Endodermal cell (in vitro differentiated cells): ENCODE data around the gene GPR161. TPM values are rescaled to one million over a fixed set of nuclear protein-coding genes. Genes with fewer than 3 reads are reported as not detected.

Experiments
- DNase-seq: peaks from one replicate; pipeline ENCODE4 v3.0.0-alpha.2; 2017
- H3K27ac ChIP-seq: 2 replicates; pipeline ENCODE4 v1.5.1; 2013; ENCODE audit warnings: mild to moderate bottlenecking, low read depth, low read length, moderate library complexity
- H3K27me3 ChIP-seq: 2 replicates; pipeline ENCODE4 v1.6.1; 2013; ENCODE audit warnings: mild to moderate bottlenecking, low read length, moderate library complexity; ENCODE audit not compliant: insufficient read depth, control insufficient read depth, poor library complexity, severe bottlenecking
- H3K36me3 ChIP-seq: 2 replicates; pipeline ENCODE4 v1.7.0; 2013; ENCODE audit warnings: mild to moderate bottlenecking, low read length, moderate library complexity; ENCODE audit not compliant: control insufficient read depth, insufficient read depth
- H3K4me1 ChIP-seq: one replicate; pipeline ENCODE4 v1.7.0; 2013; ENCODE audit warnings: low read length; ENCODE audit not compliant: control insufficient read depth, insufficient read depth
- H3K4me3 ChIP-seq: 2 replicates; pipeline ENCODE4 v1.5.1; 2013; ENCODE audit warnings: mild to moderate bottlenecking, low read length, moderate library complexity
- H3K9ac ChIP-seq: 2 replicates; pipeline ENCODE4 v1.6.1; 2013; ENCODE audit warnings: mild to moderate bottlenecking, low read length, moderate library complexity; ENCODE audit not compliant: poor library complexity, severe bottlenecking; ENCODE audit errors: extremely low read depth
- H3K9me3 ChIP-seq: 2 replicates; pipeline ENCODE4 v1.6.1; 2013; ENCODE audit warnings: mild to moderate bottlenecking, low read length, moderate library complexity; ENCODE audit not compliant: control insufficient read depth
- H3K27ac Mint-ChIP-seq: 2 replicates; pipeline ENCODE4 v1.8.0; 2020; ENCODE audit warnings: mixed read lengths
- H3K27me3 Mint-ChIP-seq: 2 replicates; pipeline ENCODE4 v1.8.0; 2021; ENCODE audit warnings: mild to moderate bottlenecking, mixed read lengths; ENCODE audit not compliant: insufficient read depth
- H3K36me3 Mint-ChIP-seq: 2 replicates; pipeline ENCODE4 v1.8.0; 2020; ENCODE audit warnings: low read depth, mixed read lengths
- H3K4me1 Mint-ChIP-seq: 2 replicates; pipeline ENCODE4 v1.8.0; 2020; ENCODE audit warnings: mixed read lengths
- H3K4me3 Mint-ChIP-seq: 2 replicates; pipeline ENCODE4 v1.8.0; 2020; ENCODE audit warnings: mild to moderate bottlenecking, moderate library complexity, mixed read lengths
- H3K9me3 Mint-ChIP-seq: 2 replicates; pipeline ENCODE4 v1.8.0; 2020; ENCODE audit warnings: mild to moderate bottlenecking, mixed read lengths
- WGBS, 2 experiments: methylation state at CpG; one replicate each; pipeline versions ENCODE4 v1.1.5 to v1.1.7; 2013; ENCODE audit warnings: missing lambda C conversion rate in 2 of 2, mixed read lengths in 1 of 2; ENCODE audit not compliant: insufficient coverage in 1 of 2, insufficient read length in 1 of 2; 5-methylcytosine and 5-hydroxymethylcytosine counted together
- total RNA-seq, 2 donors: library from RNA; stranded (reverse); fragmentation: NEBNext Ultra II Directional in 1 of 2; extraction: Animal tissue kit (Norgen Biotek cat#: 25700) in 1 of 2; gene quantifications; 2 replicates in 1 of 2; 3 replicates in 1 of 2; pipeline ENCODE4 v1.2.1, GENCODE V29; 2021
- TF ChIP-seq, protein P1 (sequence below): fragments of 200-600 bp; sonication (generic); conservative IDR thresholded peaks from 2 replicates; pipeline ENCODE4 v1.5.0; 2021; ENCODE audit warnings: antibody characterized with exemption, mild to moderate bottlenecking

GPR161 gene
- total RNA-seq, 2 donors from 2014 or later: 24.0 to 26.6 TPM

DNA sequence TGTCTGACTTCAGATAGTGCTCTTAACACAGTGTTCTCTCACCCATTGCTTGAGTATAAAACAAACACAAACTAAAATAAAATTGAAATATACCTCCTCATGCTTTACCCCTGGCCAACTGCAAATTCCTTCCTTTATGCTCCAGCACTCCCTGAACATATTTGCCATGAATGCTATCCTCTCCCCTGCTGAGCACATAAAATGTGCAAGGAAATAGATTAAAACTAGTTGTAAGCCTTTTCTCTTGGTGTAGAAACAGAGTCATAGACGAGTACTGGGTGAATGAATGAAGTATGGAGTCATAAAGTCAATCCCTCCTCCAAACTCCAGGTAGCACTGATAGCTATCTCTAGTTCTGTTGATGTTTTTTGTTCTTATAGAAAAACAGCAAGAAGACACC is 2.6 kb downstream of the GPR161 start:
- peaks cover 30% of the 10 kb centered on the region for H3K4me1 Mint-ChIP-seq
- no peak overlapping the region for H3K9ac ChIP-seq
- H3K4me3 ChIP-seq: peak overlapping the region; percentile 86
- H3K36me3 Mint-ChIP-seq: peaks cover 22% of the 10 kb centered on the region
- peaks cover 20% of the 10 kb centered on the region for H3K27me3 Mint-ChIP-seq
- peaks cover 43% of the 10 kb centered on the region for H3K36me3 ChIP-seq
- DNase-seq: no peak
- no peak overlapping the region for H3K27ac Mint-ChIP-seq
- H3K27me3 ChIP-seq: no peaks in the 10 kb centered on the region
- H3K4me1 ChIP-seq: no peaks in the 10 kb centered on the region
- no peak overlapping the region for H3K27ac ChIP-seq
- 83% methylated on average over 1 of the region's 1 CpG; no CpG with 5 or more reads in 1 of the 2 experiments for WGBS, 2 experiments
- TF ChIP-seq, protein P1, sequence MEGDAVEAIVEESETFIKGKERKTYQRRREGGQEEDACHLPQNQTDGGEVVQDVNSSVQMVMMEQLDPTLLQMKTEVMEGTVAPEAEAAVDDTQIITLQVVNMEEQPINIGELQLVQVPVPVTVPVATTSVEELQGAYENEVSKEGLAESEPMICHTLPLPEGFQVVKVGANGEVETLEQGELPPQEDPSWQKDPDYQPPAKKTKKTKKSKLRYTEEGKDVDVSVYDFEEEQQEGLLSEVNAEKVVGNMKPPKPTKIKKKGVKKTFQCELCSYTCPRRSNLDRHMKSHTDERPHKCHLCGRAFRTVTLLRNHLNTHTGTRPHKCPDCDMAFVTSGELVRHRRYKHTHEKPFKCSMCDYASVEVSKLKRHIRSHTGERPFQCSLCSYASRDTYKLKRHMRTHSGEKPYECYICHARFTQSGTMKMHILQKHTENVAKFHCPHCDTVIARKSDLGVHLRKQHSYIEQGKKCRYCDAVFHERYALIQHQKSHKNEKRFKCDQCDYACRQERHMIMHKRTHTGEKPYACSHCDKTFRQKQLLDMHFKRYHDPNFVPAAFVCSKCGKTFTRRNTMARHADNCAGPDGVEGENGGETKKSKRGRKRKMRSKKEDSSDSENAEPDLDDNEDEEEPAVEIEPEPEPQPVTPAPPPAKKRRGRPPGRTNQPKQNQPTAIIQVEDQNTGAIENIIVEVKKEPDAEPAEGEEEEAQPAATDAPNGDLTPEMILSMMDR: no peak
- H3K9me3 Mint-ChIP-seq: no peaks in the 10 kb centered on the region
- no peaks in the 10 kb centered on the region for H3K9me3 ChIP-seq
- H3K4me3 Mint-ChIP-seq: no peak overlapping the region

DNA sequence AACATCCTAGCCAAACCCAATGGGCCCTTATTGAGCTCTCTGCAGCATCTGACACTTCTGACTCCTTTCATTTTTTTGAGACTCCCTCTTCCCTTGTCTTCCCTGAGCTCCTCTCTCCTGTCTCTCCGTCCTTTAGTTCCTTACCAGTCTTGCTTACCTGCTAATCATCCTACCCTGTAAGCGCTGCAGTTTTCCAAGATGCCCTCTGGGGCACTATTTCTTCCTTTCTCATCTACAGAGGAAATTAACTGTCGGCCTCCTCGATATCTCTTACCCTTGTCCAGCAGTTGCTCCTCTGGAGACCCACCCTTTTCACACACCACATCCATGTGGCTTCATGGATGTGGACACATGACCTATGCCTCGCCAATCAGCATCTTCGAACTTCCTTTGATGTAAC is 6.8 kb downstream of the GPR161 start:
- no peak overlapping the region for H3K4me3 Mint-ChIP-seq
- 88 to 89% methylated on average over 6 of the region's 6 CpGs for WGBS, 2 experiments
- peaks cover 14% of the 10 kb centered on the region for H3K9me3 ChIP-seq
- H3K27me3 ChIP-seq: no peaks in the 10 kb centered on the region
- no peak for DNase-seq
- H3K4me3 ChIP-seq: no peak overlapping the region
- peaks cover 75% of the 10 kb centered on the region for H3K36me3 ChIP-seq
- no peak overlapping the region for H3K27ac Mint-ChIP-seq
- H3K36me3 Mint-ChIP-seq: peaks cover 53% of the 10 kb centered on the region
- peaks cover 4% of the 10 kb centered on the region for H3K27me3 Mint-ChIP-seq
- no peak overlapping the region for H3K27ac ChIP-seq
- H3K4me1 Mint-ChIP-seq: peaks cover 15% of the 10 kb centered on the region
- no peaks in the 10 kb centered on the region for H3K4me1 ChIP-seq
- TF ChIP-seq, protein P1: peak; percentile 52
- no peak overlapping the region for H3K9ac ChIP-seq
- no peaks in the 10 kb centered on the region for H3K9me3 Mint-ChIP-seq

DNA sequence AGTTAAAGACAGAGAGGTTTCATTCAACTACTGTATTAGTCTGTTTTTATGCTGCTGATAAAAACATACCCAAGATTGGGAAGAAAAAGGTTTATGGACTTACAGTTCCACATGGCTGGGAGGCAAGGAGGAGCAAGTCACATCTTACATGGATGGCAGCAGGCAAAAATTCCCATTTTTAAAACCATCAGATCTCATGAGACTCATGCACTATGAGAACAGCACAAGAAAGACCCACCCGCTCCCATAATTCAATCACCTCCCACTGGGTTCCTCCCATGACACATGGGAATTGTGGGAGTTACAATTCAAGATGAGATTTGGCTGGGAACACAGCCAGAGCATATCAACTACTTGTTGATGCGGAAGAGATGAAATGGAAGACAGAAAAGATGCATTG is 9.2 kb downstream of the GPR161 start:
- 97 to 100% methylated on average over 1 to 2 of the region's 2 CpGs for WGBS, 2 experiments
- Mint-ChIP-seq H3K36me3 (peaks cover 48% of the 10 kb centered on the region), H3K4me1 (peaks cover 6% of the 10 kb centered on the region), H3K27ac (no peak overlapping the region), H3K27me3 (no peaks in the 10 kb centered on the region), H3K4me3 (no peak overlapping the region), H3K9me3 (no peaks in the 10 kb centered on the region)
- H3K36me3 ChIP-seq: peaks cover 80% of the 10 kb centered on the region
- H3K9ac ChIP-seq: no peak overlapping the region
- H3K9me3 ChIP-seq: peaks cover 14% of the 10 kb centered on the region
- no peaks in the 10 kb centered on the region for H3K4me1 ChIP-seq
- no peaks in the 10 kb centered on the region for H3K27me3 ChIP-seq
- no peak overlapping the region for H3K4me3 ChIP-seq
- TF ChIP-seq, protein P1: no peak
- DNase-seq: no peak
- no peak overlapping the region for H3K27ac ChIP-seq
